Measurements from ENCODE around the gene POMT1. TPM values are rescaled to one million over a fixed set of nuclear protein-coding genes. Genes with fewer than 3 reads are reported as not detected.

The POMT1 gene
- total RNA-seq, 2 experiments from 2014 or later, result 30.9 to 32.7 TPM

DNA sequence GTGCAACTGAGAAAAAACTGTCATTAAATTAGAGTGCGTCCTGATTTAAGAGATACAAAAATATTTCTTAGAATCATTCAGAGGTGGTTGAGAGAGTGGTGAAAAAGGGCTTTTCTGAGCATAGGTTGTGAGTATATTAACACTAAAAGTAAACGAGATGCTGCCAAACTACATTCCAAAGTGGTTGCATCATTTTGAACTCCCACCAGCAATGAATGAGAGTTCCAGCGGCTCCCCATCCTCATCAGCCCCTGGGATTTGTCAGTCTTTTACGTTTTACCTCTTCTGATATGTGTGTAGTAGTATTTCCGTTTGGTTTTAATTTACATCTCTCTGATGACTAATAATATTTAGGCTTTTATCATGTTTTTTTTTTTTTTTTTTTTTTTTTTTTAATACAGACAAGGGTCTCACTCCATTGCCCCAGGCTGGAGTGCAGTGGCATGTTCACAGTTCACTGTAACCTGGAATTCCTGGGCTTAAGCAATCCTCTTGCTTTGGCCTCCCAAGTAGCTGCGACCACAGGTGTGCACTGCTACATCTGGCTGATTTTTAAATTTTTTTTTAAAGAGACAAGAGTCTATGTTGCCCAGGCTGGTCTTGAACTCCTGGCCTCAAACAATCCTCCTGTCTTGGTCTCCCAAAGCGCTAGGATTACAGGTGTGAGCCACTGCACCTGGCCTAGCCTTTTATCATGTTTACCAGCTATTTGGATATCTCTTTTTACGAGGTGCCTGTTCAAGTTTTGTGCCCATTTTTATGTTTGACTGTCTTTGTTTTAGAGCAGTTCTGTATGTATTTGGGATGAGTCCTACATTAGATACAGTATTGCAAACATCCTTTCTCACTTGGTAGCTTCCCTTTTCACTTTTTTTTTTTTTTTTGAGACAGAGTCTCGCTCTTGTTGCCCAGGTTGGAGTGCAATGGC is 59.6 kb downstream of the POMT1 start:
- ChIA-PET CTCF (interaction anchor here (0.7 kb wide), 2 partner anchors 80 to 1088 kb away, joined by 3 read pairs; no protein-coding TSS in a partner anchor), POLR2A (no interaction called here)

DNA sequence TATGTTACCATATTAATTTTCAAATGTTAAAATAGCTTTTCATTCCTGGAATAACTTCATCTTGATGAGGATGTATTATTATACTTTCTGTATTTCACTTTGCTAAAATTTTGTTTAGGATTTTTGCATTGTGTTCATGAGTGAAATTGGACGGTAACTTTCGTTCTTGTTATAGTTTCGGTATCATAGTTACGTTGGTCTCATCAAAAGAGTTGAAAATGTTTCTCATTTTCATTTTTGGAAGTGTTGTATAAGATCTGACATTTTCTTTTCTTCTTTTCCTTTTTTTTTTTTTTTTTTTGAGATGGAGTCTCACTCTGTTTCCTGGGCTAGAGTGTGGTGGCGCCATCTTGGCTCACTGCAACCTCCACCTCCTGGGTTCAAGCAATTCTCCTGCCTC is 62.7 kb downstream of the POMT1 start:
- ChIA-PET POLR2A (interaction anchor here (0.6 to 0.7 kb wide), 2 partner anchors 30 to 102 kb away, joined by 3 to 4 read pairs; no protein-coding TSS in a partner anchor), CTCF (interaction anchor here (1.4 kb wide), 1 partner anchor 27 kb away, joined by 3 read pairs; no protein-coding TSS in a partner anchor)

DNA sequence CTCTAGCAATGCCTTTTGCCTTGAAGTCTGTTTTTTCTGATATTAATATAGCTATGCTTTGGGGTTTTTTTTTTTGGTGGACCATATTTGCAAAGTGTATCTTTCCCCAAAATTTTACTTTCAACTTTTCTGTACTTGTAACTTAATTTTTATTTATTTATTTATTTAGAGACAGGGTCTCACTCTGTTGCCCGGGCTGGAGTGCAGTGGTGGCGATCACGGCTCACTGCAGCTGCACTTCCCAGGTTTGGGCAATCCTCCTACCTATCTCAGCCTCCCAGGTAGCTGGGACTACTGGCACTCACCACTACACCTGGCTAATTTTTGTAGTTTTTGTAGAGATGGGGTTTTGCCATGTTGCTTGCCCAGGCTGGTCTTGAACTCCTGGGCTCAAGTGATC is 63.4 kb downstream of the POMT1 start:
- POLR2A ChIA-PET, result interaction anchor here (0.6 to 0.7 kb wide), 2 partner anchors 31 to 102 kb away, joined by 3 to 4 read pairs; no protein-coding TSS in a partner anchor
- CTCF ChIA-PET, result interaction anchor here (1.4 kb wide), 1 partner anchor 26 kb away, joined by 3 read pairs; no protein-coding TSS in a partner anchor

DNA sequence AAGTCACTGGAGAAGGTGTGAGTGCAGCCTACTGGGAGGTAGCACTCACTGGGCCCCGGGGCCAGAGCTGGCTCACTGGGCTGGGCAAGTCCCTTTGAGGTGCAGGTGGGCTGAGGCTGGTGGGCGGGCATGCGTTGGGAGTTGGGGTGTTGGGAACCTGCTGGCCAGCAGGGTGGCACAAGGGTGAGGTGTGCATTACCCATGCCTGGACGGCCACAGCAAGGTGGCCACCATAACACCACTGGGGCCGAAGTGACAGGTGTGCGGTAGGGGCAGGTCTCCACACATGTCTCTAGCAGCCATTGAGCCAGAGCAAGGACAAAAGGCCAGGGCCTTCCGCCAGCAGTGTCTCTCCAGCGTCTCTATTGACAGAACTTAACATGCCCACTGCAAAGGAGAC is 65.2 kb downstream of the POMT1 start:
- ChIA-PET POLR2A (no interaction called here), CTCF (no interaction called here)

Other genes with a start within 250 kb of the POMT1 start
- gene FAM78A, start 226.4 kb upstream of the POMT1 start, total RNA-seq, result 10 to 100 TPM; 46.4 to 48.4 TPM
- gene PLPP7, start 213.2 kb upstream of the POMT1 start, total RNA-seq, result under 1 TPM in 1 of 2 experiments, not detected in 1; 0.15 TPM
- 100 to 1,000 TPM; 126 to 134 TPM for gene PRRC2B, start 108.8 kb upstream of the POMT1 start, total RNA-seq
- 10 to 100 TPM; 22.8 to 24.3 TPM for gene UCK1, start 28.3 kb downstream of the POMT1 start, total RNA-seq
- gene PRRT1B, start 42.6 kb downstream of the POMT1 start, total RNA-seq, result not detected
- gene RAPGEF1, start 237.2 kb downstream of the POMT1 start, total RNA-seq, result 100 to 1,000 TPM; 125 to 136 TPM

Data from activated CD8-positive, alpha-beta memory T cell treated with anti-CD3 and anti-CD28 coated beads for 36 hours (primary cell).